Stimulated activated CD4-positive, alpha-beta T cell treated with anti-CD3 and anti-CD28 coated beads, Interleukin-4, amount 100 ng/mL, for 1 hour (primary cell): ENCODE data around the gene TSSK6.

Experiments used
- DNase-seq: peaks from one replicate; pipeline ENCODE4 v3.0.0-alpha.2; 2020

Gene TSSK6

DNA sequence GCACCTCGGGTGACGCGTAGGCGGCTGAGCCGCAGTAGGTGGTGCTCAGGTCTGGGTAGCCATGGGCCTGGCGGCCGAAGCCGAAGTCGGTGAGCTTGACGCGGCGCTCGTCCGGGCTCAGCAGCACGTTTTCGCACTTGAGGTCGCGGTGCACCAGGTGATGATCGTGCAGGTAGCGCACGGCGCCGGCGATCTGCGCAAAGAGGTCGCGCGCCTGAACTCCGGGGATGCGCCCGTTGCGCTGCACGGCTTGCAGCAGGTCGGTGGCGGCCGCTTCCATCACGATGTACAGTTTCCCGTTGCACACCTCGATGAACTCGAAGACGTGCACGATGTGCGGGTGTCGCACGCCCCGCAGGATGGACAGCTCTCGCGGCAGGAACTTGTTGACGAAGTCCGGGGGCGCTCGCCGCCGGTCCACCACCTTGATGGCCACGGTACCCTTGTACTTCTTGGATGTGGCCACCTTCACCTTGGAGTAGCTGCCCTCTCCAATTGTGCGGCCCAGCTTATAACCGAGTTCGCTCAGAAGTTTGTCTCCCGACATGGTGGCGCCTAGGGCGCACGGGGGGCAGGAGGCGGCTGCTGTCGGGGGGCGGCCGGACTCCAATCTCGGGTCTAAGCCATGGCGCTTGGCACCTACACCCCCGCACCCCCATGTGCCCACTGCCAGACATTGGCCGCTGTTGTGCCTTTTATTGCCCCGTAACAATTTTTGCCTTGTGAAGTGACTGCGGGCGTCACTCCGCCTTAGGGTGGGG lies at the start of gene TSSK6:
Gene TSSK6 (minus strand): TSS at position 668 of the 761 bp plus-strand sequence. CDS start 121 bp downstream, at position 547.
- no peak for DNase-seq

DNA sequence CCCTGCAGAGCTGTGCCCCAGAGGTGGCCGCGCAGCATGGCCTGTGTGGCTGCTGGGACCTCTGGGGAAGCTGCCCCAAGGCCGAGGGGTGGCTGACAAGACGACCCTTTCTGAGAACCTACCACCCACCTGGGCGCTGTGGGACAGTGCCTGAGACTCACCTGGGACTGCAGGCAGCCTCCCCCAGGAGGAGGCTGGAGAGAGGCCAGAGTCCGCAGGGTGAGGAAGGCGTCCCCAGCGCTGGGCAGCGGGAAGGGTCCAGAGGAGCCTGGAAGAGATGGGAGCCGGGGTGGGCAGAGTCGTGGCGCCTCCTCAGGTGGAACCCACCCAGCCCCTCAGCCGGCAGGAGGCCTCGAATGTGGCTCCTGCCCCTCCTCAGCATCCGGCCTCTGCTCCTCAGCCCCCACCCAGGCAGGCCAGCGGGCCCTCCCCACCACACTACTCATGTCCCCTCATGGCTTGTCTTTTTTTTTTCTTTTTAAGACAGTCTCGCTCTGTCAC lies 48.0 kb upstream of the TSSK6 start:
- no peak for DNase-seq

- DNase-seq: peak; percentile 29
These were observed 47.5 kb upstream of the TSSK6 start for GRCh38 chr19:19562665-19563347.

DNA sequence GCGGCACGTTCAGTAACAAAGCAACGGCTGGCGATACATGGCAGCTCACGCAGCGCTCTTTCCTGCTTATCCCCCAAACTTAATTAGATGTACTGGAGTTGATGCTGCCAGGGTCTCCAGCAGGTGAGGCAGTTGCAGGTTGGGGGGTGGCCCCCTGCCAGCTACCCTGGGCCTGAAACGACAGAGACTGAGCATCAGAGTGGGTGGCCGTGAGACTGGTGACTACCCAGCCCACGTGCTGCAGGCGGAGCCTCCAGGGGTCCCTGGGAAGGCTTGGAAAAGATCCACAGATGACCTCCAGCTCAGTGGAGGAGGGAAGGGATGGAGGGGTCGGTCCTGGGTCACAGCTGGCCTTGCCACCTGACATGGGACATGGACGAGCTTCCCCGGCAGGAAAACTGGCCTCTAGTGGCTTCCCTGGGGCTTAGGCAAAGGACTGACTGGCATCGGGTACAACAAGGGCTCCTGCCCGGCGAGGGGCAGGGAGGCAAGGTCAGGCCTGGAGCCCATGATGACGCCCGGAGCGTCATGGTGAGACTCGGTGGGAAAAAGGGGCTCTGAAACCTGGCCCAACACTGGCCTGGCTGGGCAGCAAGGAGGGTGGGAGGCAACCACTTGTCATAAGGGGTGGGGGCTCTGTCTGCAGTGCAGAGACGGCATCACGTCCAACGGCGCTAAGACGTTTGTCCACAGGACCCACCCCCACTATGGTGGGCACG lies 46.8 kb upstream of the TSSK6 start:
- no peak for DNase-seq

- no peak for DNase-seq
These were observed 44.6 kb upstream of the TSSK6 start for GRCh38 chr19:19559931-19560330.

DNA sequence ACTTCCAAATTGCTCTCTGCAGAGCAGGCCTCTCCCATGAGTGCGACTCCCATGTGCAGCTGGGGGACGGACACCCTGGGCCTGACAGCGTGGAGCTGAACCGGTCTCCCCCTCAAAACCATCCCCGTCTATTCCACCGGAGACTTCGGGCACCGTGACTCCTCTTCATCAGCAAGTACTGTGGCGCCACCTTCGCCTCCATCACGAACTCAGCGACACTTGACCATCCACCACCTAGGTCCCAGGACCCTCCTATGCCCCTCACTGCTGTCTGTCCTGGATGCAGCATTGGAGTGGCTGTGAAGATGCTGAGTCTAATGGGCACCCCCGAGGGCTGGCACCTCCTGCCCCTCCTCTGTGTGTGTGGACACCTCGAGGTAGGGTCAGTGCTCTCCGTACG lies 43.3 kb upstream of the TSSK6 start:
- no peak for DNase-seq

- DNase-seq: no peak
These were observed 42.7 kb upstream of the TSSK6 start for GRCh38 chr19:19558055-19558454.

DNA sequence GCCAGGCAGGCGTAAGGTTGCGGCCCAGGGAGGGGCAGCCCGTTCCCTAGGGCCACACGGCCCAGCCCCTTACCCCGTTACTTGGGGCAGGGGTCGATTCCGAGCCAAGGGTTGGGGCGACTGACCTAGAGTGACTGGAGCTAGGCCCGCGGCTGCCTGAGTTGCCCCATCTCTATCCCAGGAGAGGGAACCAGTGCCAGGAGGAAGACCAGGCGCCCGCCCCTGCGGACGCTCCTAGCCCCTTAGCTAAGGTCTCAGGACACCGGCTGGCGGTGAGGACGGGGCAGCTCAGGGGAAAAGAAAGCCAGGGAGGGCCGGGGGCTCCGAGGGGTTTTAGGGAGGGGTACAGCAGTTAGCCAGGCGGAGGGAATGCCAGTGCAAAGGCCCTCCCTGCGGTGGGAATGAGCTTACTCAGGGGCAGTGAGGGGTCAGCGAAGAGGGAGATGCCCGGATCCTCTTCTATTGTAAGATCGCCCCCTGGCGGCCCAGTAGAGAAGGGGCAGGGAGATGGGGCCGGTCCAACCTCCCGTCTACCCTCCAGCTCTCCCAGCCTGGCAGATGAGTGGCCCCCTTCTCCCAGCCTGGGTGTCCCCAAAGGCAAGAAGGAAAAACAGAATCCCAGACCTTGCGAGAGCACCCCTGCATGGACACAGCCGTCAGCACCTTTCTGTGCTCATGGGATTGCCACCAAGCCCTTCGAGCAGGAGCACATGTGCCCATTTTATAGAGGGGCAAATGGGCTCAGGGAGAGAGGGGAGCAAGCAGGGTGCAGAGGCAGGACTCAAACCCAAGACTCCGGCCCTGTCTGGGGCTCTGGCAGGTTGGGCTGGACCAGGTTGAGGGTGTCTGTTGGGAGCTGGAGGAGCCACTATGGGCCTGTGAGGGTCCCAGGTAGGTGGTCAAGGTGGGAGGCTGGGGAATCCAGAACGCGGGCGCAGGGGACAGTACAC lies 39.0 kb upstream of the TSSK6 start:
- peak; percentile 65 for DNase-seq

DNA sequence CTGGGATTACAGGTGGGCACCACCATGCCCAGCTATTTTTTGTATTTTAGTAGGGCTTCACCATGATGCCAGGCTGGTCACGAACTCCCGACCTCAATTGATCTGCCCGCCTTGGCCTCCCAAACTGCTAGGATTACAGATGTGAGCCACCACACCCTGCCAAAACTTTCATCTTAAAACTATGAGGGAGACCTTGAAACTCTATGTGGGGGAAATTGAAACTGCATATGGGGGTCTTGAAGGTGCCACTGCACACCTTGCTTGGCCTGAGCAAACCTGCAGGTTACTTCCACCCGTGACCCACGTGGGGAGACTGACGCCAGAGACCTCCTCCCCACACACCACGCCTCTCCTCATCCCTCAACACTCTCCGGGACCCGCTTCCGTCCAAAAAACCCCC lies 38.3 kb upstream of the TSSK6 start:
- no peak for DNase-seq

- DNase-seq: peak; percentile 39
These were observed 37.5 kb upstream of the TSSK6 start for GRCh38 chr19:19552798-19553197.

GRCh38 chr19:19551853-19552192 lies 36.5 kb upstream of the TSSK6 start:
- no peak for DNase-seq

DNA sequence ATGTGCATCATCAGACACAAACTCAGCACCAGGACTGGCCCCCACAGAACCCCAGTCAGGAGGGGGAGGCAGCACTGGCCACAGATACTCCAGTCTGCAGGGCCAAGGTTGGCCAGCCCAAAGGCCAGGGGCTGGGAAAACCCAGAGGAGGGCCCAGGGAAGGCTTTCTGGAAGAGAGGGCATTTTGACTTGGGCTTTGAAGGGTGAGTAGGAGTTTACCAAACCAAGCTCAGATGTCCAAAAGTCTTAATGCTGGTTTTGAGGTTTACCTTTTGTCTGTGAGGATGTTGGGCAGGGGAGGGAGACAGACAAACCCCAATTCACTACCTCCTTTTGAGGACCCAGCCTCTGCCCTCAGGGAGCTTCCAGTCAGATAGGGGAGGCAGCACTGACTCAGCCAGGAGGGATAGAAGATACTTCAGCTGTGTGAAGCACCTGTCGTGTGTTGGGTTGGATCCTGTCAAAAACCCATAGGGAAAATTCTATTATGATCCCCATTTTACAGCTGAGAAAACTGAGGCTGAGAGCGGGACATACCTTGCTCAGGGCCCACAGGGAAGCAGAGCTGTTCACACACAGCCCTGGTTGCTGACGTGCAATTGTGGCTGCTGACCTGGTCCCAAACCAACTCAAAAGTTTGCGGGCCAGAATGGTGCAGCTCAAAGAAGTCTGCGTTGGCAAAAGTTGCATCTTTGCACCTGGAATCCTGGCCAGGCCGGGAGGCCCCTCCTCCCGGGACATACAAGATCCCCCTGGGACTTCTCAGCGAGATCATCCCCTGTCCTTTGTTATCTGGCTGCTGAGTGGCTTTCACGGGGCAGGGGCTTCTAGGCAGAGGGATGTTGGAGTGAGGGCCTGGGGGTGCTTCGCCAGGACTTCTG lies 35.9 kb upstream of the TSSK6 start:
- no peak for DNase-seq

DNA sequence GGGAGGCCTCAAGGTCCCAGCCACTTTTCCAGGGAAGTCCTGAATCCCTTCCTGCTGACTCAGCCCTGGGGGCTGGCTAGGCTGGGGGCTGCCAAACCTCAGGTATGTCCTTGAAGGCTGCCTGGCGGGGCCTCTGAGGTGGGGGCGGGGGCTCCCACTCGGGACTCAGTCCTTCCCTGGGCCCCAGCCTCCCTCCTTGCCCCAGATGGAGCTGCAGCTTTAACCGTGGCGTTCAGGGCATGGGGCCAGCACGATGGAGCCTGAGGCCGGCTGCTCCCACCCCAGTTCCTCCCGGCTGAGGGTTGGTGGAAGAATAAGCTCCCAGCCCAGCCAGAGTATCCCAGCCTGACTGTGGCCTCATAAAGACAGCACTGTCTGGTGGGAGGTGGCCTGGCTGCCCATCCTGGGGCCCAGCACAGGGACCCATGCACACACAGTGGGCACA lies 35.2 kb upstream of the TSSK6 start:
- DNase-seq: no peak

DNA sequence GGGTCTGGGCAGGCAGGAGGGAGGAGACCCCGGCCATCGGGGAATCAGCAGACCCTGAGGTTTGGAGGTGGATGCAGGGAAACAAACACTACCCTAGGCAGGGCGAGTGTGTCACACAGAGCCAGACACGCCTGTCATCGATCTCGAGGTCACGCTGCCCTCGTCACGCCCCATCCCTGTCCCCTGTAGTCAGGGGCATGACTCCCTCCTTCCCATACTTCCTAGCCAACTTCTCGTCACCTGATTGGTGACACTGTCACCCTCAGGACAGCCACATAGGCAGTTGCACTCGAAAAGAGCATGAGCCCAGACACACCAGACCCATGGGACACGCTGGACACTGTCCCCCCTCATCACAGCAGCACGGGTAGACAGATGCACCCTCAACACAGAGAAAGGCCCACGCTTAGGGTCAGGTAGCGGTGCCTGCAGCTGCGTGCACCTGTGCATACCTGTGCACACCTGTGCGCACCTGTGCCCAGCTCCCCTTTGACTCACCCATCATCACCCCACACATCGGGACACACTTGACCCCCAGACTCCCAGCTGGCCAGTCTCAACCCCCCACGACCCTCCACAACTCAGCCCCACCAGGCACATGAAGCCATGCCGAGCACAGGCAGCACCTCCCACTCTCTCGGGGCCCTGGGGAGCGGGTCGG lies 34.6 kb upstream of the TSSK6 start:
- DNase-seq: no peak

DNA sequence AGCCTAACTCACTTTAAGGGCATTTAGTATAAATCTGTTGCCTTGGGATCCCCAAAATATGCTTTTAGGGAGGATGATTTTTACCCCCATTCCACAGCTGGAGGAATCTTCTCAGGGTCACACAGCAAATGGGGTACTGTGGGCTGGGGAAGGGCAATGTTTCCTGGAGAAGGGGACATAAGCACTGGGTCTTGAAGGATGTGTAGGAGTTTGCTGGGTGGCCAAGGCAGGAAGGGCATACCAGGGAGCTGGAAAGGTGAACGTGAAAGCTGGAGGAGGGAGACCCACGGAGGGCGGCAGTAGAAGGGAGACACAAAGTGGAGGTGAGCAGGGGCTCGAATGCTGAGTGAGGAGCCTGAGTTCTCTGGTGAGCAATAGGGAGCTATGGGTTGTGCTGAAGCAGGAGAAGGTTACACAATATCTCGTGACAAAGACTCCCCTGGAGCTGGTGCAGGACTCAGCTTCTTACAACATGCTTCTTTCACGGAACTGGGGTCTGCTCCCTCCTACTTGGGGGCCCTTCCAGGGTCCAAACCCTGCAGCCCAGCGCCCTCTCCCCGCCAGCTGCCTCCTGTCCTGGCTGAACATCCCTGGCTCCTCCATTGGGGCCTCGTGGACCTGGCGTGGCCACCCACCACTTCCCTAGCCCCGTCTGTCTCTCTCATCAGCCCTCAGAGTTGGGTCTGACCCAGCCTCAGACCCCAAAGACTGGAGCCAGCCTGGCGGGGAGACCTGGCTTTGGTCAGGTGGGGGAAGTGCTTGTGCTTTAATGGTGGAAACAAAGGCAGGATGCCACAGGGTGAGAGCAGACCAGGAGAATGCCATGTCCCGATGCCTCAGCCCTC lies 33.8 kb upstream of the TSSK6 start:
- no peak for DNase-seq

DNA sequence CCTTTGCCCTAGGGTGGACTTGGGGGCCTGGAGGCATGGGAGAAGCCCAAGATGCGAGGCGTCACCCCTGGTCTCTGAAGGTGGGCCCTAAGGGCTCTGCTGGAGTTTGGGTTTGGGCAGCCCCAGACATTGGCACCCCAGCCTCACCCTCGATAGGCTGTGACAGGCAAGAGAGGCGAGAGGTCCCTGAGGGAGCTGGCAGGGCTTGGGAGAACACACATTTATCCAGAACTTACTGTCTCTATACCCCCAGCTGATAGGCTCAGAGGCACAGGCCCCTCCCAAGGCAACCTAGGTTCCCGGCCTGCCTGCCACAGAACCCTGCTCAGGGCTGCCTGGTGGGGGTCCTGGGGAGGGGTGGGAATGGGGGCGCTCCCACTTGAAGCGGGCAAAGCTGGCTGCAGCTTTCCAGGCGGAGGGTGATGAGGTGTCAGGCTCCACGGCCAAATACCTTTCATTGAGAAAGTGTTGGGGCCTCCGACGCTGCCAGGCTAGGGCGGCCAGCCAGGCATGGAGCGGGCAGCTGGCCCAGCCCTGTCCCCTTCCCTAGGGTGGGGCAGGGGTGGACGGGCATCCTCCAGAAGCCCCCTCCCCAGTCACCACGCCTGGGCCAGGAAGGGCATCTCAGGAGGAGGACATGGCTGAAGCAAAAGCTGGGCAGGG lies 32.5 kb upstream of the TSSK6 start:
- DNase-seq: no peak

- DNase-seq: no peak
These were observed 31.4 kb upstream of the TSSK6 start for GRCh38 chr19:19546751-19547162.

GRCh38 chr19:19545707-19546106 lies 30.4 kb upstream of the TSSK6 start:
- DNase-seq: no peak

DNA sequence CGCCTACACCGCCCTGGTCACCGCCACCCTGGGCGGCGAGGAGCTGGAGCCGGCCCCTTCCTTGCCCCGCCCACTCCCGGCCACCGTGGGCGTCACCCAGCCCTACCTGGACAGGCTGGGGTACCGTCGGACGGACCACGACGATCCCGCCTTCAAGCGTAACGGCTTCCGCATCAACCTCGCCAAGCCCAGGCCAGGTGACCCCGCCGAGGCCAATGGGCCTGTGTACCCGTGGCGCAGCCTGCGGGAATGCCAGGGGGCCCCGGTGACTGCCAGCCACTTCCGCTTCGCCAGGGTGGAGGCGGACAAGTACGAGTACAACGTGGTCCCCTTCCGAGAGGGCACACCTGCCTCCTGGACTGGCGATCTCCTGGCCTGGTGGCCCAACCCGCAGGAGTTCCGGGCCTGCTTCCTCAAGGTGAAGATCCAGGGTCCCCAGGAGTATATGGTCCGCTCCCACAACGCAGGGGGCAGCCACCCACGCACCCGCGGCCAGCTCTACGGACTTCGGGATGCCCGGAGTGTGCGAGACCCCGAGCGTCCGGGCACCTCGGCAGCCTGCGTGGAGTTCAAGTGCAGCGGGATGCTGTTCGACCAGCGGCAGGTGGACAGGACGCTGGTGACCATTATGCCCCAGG lies 29.7 kb upstream of the TSSK6 start:
- no peak for DNase-seq
